ENCODE results near the gene BORCS5.

DNA sequence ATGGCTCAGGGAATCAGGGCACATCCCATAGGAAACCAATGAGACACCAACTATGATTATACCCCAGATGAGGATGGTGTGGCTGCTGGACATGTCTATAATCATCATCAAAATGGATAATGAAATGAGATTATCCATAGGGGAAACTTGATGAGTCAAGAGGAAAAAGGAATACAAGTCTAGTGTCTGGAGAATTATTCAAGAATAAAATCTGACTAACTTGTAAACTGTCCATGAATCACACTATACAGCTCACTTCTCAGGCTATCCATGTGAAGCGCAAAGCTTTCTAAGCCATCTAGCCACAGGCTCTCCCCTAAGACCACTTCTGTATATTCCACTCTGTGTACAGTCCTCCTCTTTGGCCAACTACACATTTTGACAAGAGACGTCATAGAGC, 153.3 kb downstream of the BORCS5 start:
- TF ChIP-seq POLR2AphosphoS5 (IDR thresholded peaks at IDR 0.05): no peak
- TF ChIP-seq, protein P1, sequence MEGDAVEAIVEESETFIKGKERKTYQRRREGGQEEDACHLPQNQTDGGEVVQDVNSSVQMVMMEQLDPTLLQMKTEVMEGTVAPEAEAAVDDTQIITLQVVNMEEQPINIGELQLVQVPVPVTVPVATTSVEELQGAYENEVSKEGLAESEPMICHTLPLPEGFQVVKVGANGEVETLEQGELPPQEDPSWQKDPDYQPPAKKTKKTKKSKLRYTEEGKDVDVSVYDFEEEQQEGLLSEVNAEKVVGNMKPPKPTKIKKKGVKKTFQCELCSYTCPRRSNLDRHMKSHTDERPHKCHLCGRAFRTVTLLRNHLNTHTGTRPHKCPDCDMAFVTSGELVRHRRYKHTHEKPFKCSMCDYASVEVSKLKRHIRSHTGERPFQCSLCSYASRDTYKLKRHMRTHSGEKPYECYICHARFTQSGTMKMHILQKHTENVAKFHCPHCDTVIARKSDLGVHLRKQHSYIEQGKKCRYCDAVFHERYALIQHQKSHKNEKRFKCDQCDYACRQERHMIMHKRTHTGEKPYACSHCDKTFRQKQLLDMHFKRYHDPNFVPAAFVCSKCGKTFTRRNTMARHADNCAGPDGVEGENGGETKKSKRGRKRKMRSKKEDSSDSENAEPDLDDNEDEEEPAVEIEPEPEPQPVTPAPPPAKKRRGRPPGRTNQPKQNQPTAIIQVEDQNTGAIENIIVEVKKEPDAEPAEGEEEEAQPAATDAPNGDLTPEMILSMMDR (IDR thresholded peaks at IDR 0.05): no peak
